ENCODE measurements around the gene CYBB.
"Not testable (repeated sequence)": the region's sequence is repeated elsewhere in the genome, so short reads cannot be mapped to it uniquely, and the experiment has no call there.

The CYBB gene

GRCh38 chrX:37779857-37780256 lies at the start of gene CYBB:
CYBB (plus strand) TSS chrX:37780059; CDS start chrX:37780078, 19 bp downstream.
- in situ Hi-C loops (cut with MboI; ENCODE audit: low sequenced_read_pairs), result no loop called here

- in situ Hi-C loops (cut with MboI; ENCODE audit: low sequenced_read_pairs), result loop anchor here (10.0 kb wide), 1 partner anchor 79 kb away; no protein-coding TSS in a partner anchor
These were observed 34.5 kb upstream of the CYBB start for GRCh38 chrX:37745354-37745753.

- in situ Hi-C loops (cut with MboI; ENCODE audit: low sequenced_read_pairs), result loop anchor here (10.0 kb wide), 1 partner anchor 79 kb away; no protein-coding TSS in a partner anchor
These were observed 34.0 kb upstream of the CYBB start for GRCh38 chrX:37745835-37746217.

GRCh38 chrX:37746218-37746941 lies 33.5 kb upstream of the CYBB start:
- in situ Hi-C loops (cut with MboI; ENCODE audit: low sequenced_read_pairs), result loop anchor here (10.0 kb wide), 1 partner anchor 78 kb away; no protein-coding TSS in a partner anchor

- in situ Hi-C loops (cut with MboI; ENCODE audit: low sequenced_read_pairs), result loop anchor here (10.0 kb wide), 1 partner anchor 78 kb away; no protein-coding TSS in a partner anchor
These were observed 32.9 kb upstream of the CYBB start for GRCh38 chrX:37746951-37747350.

- in situ Hi-C loops (cut with MboI; ENCODE audit: low sequenced_read_pairs), result no loop called here
These were observed 27.6 kb upstream of the CYBB start for GRCh38 chrX:37752281-37752680.

- in situ Hi-C loops (cut with MboI; ENCODE audit: low sequenced_read_pairs), result no loop called here
These were observed 26.9 kb upstream of the CYBB start for GRCh38 chrX:37752936-37753335.

- in situ Hi-C loops (cut with MboI; ENCODE audit: low sequenced_read_pairs), result no loop called here
These were observed 26.5 kb upstream of the CYBB start for GRCh38 chrX:37753384-37753783.

- in situ Hi-C loops (cut with MboI; ENCODE audit: low sequenced_read_pairs), result no loop called here
These were observed 25.3 kb upstream of the CYBB start for GRCh38 chrX:37754516-37754915.

GRCh38 chrX:37755025-37755424 lies 24.8 kb upstream of the CYBB start:
- in situ Hi-C loops (cut with MboI; ENCODE audit: low sequenced_read_pairs), result no loop called here

GRCh38 chrX:37757082-37757481 lies 22.8 kb upstream of the CYBB start:
- in situ Hi-C loops (cut with MboI; ENCODE audit: low sequenced_read_pairs), result no loop called here

- in situ Hi-C loops (cut with MboI; ENCODE audit: low sequenced_read_pairs), result no loop called here
These were observed 20.5 kb upstream of the CYBB start for GRCh38 chrX:37759351-37759750.

GRCh38 chrX:37759878-37760418 lies 19.9 kb upstream of the CYBB start:
- in situ Hi-C loops (cut with MboI; ENCODE audit: low sequenced_read_pairs), result no loop called here

GRCh38 chrX:37763400-37763799 lies 16.5 kb upstream of the CYBB start:
- in situ Hi-C loops (cut with MboI; ENCODE audit: low sequenced_read_pairs), result no loop called here

- in situ Hi-C loops (cut with MboI; ENCODE audit: low sequenced_read_pairs), result no loop called here
These were observed 14.4 kb upstream of the CYBB start for GRCh38 chrX:37765507-37765906.

- in situ Hi-C loops (cut with MboI; ENCODE audit: low sequenced_read_pairs), result no loop called here
These were observed 12.4 kb upstream of the CYBB start for GRCh38 chrX:37767430-37767829.

- in situ Hi-C loops (cut with MboI; ENCODE audit: low sequenced_read_pairs), result not testable (repeated sequence)
These were observed 11.0 kb upstream of the CYBB start for GRCh38 chrX:37768866-37769265.

GRCh38 chrX:37776283-37776986 lies 3.4 kb upstream of the CYBB start:
- in situ Hi-C loops (cut with MboI; ENCODE audit: low sequenced_read_pairs), result no loop called here

- in situ Hi-C loops (cut with MboI; ENCODE audit: low sequenced_read_pairs), result no loop called here
These were observed 2.9 kb upstream of the CYBB start for GRCh38 chrX:37776987-37777325.

GRCh38 chrX:37781081-37781480 lies 1.2 kb downstream of the CYBB start:
- in situ Hi-C loops (cut with MboI; ENCODE audit: low sequenced_read_pairs), result no loop called here

GRCh38 chrX:37781814-37782213 lies 2.0 kb downstream of the CYBB start:
- in situ Hi-C loops (cut with MboI; ENCODE audit: low sequenced_read_pairs), result no loop called here

GRCh38 chrX:37782359-37782758 lies 2.5 kb downstream of the CYBB start:
- in situ Hi-C loops (cut with MboI; ENCODE audit: low sequenced_read_pairs), result no loop called here

All from HL-60/S4 treated with phorbol 12-myristate 13-acetate at 8.2 ng/mL for 4 days and 3 days (cell line).